ENCODE results near the gene NIPSNAP2.
"Not testable (repeated sequence)": the region's sequence is repeated elsewhere in the genome, so short reads cannot be mapped to it uniquely, and the experiment has no call there.

Gene NIPSNAP2

DNA sequence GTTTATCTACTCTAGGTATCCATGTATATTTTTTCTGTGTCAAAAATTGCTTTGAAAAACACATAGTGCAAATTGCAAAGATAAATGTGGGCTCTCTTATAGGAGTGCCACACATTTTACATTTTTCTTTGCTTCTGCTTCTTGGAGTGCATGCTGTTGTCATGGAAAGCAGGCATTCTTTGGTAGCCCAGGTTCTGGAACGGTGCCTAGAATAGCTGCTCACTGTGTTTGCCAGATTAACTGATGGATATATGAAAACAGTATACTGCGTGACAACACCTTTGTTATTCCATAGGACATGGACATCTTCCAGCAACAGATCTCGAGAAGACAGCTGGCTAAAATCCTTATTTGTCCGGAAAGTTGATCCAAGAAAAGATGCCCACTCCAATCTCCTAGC, 13.4 kb downstream of the NIPSNAP2 start:
- peak; percentile 15 for DNase-seq

DNA sequence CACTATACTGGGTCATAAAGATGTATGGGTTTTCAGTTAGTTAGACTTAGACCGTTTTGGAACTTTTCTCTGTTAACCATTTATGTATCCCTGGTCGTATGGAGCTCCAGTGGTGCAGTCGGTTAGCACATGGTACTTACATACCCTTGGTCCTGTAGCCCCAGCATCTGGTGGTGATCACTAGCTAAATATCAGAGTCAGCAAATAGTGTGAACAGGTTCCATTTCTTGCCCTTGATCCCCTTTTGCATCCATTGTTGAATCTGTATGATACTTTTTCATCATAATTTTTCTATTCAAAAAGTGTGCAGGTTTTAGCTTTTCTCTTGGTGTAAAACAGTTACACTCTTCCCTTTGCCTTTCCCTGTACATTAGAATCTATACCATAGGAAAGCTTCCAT, 15.9 kb downstream of the NIPSNAP2 start:
- DNase-seq, result no peak

DNA sequence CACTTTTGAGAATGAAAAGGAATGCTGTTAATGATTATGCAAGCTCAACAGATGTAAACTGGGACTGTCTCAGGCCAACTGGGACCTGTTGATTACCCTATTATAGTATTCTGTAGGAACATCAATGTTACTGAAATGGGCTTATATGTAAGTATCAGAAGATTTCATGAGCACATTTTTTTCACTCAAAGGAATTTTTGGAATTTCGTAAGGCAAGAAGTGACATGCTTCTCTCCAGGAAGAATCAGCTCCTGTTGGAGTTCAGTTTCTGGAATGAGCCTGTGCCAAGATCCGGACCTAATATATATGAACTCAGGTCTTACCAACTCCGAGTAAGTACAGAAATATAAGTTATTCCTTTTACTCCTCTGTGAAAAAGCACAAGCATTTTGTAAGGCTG, 19.2 kb downstream of the NIPSNAP2 start:
- no peak for DNase-seq

GRCh38 chr7:55992346-55992745, 28.0 kb downstream of the NIPSNAP2 start:
- no peak for DNase-seq

DNA sequence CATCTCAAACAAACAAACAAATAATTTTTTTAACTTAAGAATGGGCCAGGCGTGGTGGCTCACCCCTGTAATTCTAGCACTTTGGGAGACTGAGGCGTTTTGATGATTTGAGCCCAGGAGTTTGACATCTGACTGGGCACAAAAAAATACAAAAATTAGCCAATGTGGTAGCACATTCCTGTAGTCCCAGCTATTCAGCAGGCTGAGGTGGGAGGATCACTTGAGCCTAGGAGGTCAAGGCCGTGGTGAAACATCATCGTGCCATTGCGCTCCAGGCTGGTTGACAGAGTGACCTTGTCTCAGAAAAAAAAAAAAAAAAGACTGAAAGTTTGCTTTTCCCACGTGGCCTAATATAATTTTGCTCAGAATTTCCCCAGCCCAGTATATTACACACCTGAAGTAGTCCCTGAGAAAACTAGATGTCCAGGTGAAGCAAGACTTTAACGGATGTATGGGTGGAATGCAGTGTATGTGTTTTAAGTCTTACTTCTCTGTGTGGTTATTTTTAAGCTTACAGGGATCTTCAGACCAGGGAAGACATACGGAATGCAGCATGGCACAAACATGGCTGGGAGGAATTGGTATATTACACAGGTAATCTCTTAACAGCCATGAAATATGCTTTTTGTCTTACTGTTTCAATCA, 32.6 kb downstream of the NIPSNAP2 start:
- no peak for DNase-seq

GRCh38 chr7:56003749-56004148, 39.4 kb downstream of the NIPSNAP2 start:
- no peak for DNase-seq

DNA sequence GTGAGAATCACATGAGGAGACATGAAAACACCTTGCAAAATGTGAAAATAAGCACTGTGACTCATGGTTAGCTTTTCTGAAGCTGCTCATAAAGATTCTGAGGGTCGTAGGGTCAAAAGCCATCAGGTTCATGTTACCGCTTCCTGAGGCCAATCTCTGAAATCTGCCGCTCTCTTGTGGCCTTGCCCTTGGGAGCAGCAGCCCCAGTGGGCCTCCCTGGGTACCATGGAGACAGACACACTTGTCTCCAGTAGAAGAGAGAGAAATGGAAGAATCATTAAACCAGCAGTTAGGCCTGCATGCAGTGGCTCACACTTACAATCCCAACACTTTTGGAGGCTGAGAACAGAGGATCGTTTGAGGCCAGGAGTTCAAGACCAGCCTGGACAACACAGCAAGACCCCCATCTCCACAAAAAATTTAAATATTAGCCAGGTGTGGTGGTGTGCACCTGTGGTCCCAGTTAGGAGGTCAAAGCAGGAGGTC, 42.8 kb downstream of the NIPSNAP2 start:
- peak; percentile 11 for DNase-seq

- no peak for DNase-seq
These were observed 43.5 kb downstream of the NIPSNAP2 start for GRCh38 chr7:56007891-56008290.

- DNase-seq, result peak; percentile 33
These were observed 45.3 kb downstream of the NIPSNAP2 start for GRCh38 chr7:56009695-56010094.

GRCh38 chr7:56017015-56017414, 52.6 kb downstream of the NIPSNAP2 start:
- not testable (repeated sequence) for DNase-seq

GRCh38 chr7:56019501-56019900, 55.1 kb downstream of the NIPSNAP2 start:
- DNase-seq, result no peak

DNA sequence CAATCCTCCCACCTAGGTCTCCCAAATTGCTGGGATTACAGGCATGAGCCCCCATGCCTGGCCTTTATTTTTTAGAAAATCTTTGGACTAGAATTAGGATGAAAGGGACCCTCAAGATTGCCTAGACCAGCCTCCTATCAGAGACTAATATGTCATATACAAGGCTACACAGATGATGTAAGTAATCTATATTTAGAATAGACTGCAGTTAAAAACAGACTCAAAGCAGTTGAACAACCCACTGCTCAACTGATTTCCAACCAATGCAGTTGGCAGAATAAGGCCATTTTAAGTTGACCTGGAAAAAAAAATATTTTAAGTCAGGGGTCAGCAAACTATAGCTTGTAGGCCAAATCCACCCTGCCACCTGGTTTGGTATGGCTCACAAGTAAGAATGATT, 59.1 kb downstream of the NIPSNAP2 start:
- DNase-seq, result no peak

- no peak for DNase-seq
These were observed 62.2 kb downstream of the NIPSNAP2 start for GRCh38 chr7:56026538-56026937.

DNA sequence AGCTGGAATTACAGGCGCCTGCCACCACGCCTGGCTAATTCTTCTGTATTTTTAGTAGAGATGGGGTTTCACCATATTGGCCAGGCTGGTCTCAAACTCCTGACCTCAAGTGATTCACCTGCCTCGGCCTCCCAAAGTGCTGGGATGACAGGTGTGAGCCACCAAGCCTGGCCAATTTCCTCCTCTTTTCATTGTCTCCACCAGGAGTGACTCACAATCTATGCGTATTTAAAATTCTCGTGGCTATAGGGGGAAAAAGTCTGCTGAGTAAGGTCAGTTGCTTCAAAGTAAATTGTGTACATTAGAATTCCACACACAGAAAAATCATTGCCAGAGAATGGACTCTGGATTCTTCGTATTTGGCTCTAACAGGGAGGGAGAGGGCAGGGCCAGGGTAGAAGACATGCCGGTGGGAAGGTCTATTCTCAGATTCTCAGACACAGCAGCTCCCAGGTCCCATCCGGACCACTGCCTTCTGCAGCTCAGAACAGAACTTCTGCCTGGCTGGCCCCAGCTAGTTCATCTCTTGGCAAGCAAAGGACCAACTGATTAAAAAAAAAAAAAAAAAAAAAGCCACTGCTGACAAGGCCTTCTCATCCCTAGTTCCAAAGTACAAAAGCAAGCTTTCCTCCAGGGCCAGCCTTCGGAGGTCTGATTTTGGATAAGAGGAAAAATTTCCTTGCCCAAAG, 64.7 kb downstream of the NIPSNAP2 start:
- DNase-seq, result no peak

GRCh38 chr7:56030340-56030739, 66.0 kb downstream of the NIPSNAP2 start:
- no peak for DNase-seq

GRCh38 chr7:56031556-56031955, 67.2 kb downstream of the NIPSNAP2 start:
- DNase-seq, result not testable (repeated sequence)

DNA sequence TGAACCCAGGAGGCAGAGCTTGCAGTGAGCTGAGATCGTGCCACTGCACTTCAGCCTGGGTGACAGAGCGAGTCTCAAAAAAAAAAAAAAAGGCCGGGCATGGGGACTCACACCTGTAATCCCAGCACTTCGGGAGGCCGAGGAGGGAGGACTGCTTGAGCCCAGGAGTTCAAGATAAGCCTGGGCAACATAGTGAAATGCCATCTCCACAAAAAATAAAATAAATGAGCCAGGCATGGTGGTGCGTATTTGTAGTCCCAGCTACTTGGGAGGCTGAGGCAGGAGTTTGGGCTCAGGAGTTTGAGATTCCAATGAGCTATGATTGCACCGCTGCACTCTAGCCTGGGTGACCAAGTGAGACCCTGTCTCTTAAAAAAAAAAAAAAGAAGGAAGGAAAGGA, 68.2 kb downstream of the NIPSNAP2 start:
- not testable (repeated sequence) for DNase-seq

DNA sequence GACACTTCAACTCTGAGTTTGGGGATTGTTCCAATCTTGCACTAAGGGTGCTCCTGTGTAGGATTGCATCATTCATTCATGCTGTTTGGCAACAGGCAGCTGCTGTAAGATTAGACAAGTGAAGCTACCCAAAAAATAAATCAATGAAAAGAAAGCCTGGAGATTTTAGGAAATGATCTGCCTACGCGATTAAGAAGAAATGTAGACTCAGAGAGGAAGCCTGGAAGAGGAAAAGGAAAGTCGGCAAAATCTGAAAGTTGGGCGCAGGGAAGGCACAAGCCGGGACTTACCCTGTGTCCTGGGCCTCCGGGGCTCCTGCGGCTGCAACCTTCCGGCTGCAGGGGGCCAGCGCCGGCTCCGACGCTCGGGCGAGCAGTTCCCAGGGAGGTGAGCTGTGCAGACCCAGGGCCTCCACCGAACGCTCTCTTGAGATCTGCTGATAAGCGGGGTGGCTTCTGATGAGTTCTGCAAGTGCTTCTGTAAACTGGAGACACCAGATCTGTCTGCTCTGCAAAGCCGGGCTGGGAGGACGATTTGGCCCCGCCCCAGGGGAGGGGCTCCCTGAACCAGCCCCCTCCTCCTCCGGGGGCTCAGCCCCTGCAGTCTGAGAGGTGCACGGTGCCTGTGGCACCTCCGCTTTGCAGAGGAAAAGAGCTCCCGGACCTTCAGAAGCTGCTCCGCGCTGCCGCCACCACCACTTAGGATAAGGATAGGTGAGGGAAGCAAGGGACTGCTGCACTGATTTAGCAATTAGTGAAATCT, 69.5 kb downstream of the NIPSNAP2 start:
- peak; percentile 85 for DNase-seq

DNA sequence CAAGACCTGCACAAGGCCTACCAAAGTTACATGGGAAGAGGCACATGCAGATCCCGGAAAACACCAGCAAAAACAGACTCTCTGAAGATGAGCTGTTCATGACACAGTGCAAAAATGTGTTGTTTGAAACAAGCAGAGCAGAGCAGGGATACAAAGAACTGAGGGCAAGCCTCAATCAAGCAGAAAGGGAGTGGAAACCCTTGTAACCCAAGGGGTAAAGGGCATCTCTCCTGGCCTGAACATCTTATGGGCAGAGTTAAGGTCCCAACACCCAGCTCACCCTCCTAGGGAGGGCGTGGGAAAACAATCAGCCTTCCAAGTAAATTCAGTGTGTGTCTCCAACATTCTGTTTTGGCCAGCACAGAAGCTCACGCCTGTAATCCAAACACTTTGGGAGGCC, 76.3 kb downstream of the NIPSNAP2 start:
- no peak for DNase-seq

GRCh38 chr7:56045758-56046157, 81.4 kb downstream of the NIPSNAP2 start:
- not testable (repeated sequence) for DNase-seq

GRCh38 chr7:56046721-56047445, 82.5 kb downstream of the NIPSNAP2 start:
- DNase-seq, result no peak

DNA sequence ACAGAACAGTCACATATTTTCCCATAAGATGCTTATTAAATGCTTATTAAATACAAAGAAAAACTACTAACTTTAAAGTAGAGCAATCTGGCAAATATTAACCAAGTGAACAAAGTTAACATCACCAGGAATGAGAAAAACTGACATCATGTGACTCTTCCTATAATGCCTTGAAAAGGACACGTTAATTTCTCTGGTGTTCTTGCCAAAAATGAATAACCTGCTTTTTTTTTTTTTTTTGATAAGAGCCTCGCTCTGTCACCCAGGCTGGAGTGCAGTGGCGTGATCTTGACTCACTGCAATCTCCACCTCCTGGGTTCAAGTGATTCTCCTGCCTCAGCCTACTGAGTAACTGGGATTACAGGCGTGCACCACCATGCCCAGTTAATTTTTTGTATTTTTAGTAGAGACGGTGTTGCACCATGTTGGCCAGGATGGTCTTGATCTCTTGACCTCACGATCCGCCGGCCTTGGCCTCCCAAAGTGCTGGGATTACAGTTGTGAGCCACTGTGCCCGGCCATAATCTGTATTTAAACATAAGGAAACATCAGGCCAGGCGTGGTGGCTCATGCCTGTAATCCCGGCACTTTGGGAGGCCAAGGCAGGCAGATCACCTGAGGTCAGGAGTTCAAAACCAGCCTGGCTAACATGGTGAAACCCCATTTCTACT, 83.2 kb downstream of the NIPSNAP2 start:
- not testable (repeated sequence) for DNase-seq

DNA sequence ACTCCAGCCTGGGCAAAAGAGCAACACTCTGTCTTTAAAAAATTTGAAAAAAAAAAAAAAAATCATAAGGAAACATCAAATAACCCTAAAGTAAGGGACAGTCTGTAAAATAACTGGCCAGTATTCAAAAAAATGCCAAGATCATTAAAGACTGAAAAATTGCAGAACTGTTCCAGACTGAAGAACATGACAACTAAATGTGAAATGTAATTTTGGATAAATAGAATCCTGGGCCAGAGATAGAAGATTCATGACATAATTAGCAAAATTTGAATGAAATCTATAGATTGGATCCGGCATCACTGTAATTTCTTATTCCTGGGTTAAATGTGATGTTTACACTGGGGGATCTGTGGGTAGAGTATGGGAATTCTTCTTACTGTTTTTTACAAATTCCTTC, 83.9 kb downstream of the NIPSNAP2 start:
- DNase-seq, result no peak
